Chondrocyte (in vitro differentiated cells): ENCODE results near the gene IL19. TPM values are rescaled to one million over a fixed set of nuclear protein-coding genes. Genes with fewer than 3 reads are reported as not detected.
"Not testable (repeated sequence)": the region's sequence is repeated elsewhere in the genome, so short reads cannot be mapped to it uniquely, and the experiment has no call there.

Source experiments
- DNase-seq: peaks from one replicate; pipeline ENCODE4 v3.0.0; 2021; ENCODE audit warnings: mixed read lengths, low spot score
- H3K27ac Mint-ChIP-seq: one replicate; pipeline ENCODE4 v1.8.0; 2021; ENCODE audit warnings: mild to moderate bottlenecking, moderate library complexity, mixed read lengths; ENCODE audit not compliant: unreplicated experiment
- H3K27me3 Mint-ChIP-seq: 2 replicates; pipeline ENCODE4 v1.8.0; 2021; ENCODE audit warnings: low read depth, mixed read lengths
- H3K36me3 Mint-ChIP-seq: 2 replicates; pipeline ENCODE4 v1.8.0; 2021; ENCODE audit warnings: low read depth, mixed read lengths
- H3K4me1 Mint-ChIP-seq: 2 replicates; pipeline ENCODE4 v1.8.0; 2021; ENCODE audit warnings: low read depth, mild to moderate bottlenecking, mixed read lengths
- H3K4me3 Mint-ChIP-seq: one replicate; pipeline ENCODE4 v1.8.0; 2021; ENCODE audit warnings: mild to moderate bottlenecking, moderate library complexity, mixed read lengths; ENCODE audit not compliant: unreplicated experiment
- H3K9me3 Mint-ChIP-seq: 2 replicates; pipeline ENCODE4 v1.8.0; 2021; ENCODE audit warnings: low read depth, mixed read lengths
- total RNA-seq: library from RNA; stranded (reverse); gene quantifications from 3 replicates; pipeline ENCODE4 v1.2.1, GENCODE V29; 2021
- TF ChIP-seq, protein P1 (sequence below): fragments of 200-600 bp; sonication (generic); IDR thresholded peaks from 2 replicates; pipeline ENCODE4 v1.5.0; 2021; ENCODE audit warnings: antibody characterized with exemption, mild to moderate bottlenecking, moderate library complexity

Gene IL19
- total RNA-seq, 1 donor from 2014 or later = not detected

DNA sequence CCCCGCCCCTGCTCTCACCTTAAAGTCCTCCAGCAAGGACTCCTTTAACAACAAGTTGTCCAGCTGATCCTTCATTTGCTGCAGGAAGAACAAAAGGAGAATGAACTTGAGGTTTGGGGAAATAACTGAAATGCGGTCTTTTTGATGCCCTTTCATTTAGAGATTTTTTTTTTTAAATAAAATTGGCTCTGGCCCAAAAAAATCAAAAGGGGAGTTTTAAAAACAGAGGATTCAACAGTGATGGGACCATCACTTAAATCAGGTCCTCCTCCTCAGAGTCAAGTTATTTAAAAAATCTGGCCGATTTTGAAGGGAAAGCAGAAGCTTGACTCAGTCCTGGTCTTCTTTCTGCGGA is 742 bp downstream of the IL19 start:
- peaks cover 33% of the 10 kb centered on the region for H3K27me3 Mint-ChIP-seq
- TF ChIP-seq, protein P1, sequence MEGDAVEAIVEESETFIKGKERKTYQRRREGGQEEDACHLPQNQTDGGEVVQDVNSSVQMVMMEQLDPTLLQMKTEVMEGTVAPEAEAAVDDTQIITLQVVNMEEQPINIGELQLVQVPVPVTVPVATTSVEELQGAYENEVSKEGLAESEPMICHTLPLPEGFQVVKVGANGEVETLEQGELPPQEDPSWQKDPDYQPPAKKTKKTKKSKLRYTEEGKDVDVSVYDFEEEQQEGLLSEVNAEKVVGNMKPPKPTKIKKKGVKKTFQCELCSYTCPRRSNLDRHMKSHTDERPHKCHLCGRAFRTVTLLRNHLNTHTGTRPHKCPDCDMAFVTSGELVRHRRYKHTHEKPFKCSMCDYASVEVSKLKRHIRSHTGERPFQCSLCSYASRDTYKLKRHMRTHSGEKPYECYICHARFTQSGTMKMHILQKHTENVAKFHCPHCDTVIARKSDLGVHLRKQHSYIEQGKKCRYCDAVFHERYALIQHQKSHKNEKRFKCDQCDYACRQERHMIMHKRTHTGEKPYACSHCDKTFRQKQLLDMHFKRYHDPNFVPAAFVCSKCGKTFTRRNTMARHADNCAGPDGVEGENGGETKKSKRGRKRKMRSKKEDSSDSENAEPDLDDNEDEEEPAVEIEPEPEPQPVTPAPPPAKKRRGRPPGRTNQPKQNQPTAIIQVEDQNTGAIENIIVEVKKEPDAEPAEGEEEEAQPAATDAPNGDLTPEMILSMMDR = no peak
- no peak for DNase-seq
- H3K4me1 Mint-ChIP-seq = peaks cover 4% of the 10 kb centered on the region
- H3K36me3 Mint-ChIP-seq = no peaks in the 10 kb centered on the region
- H3K9me3 Mint-ChIP-seq = no peaks in the 10 kb centered on the region
- H3K27ac Mint-ChIP-seq = no peak overlapping the region
- H3K4me3 Mint-ChIP-seq = no peak overlapping the region

- no peak within 1 kb of the TSS for H3K4me3 Mint-ChIP-seq
- no peak within 1 kb of the TSS for H3K27ac Mint-ChIP-seq
Measured at GRCh38 chr1:206772243-206772937, 1.8 kb downstream of the IL19 start, which contains the start of gene IL10. Gene IL10, minus strand, starts transcription at chr1:206772494. Its CDS starts 59 bp downstream, at chr1:206772435.

GRCh38 chr1:206774093-206774492 is 3.5 kb downstream of the IL19 start:
- Mint-ChIP-seq H3K4me1 (no peaks in the 10 kb centered on the region), H3K27me3 (peaks cover 33% of the 10 kb centered on the region), H3K36me3 (no peaks in the 10 kb centered on the region), H3K9me3 (no peaks in the 10 kb centered on the region), H3K27ac (no peak overlapping the region), H3K4me3 (no peak overlapping the region)
- TF ChIP-seq, protein P1 = no peak
- no peak for DNase-seq

More at GRCh38 chr1:206772243-206772937, 1.8 kb downstream of the IL19 start, which contains the start of gene IL10:
- no peaks in the 10 kb centered on the region for H3K36me3 Mint-ChIP-seq
- TF ChIP-seq, protein P1 = no peak
- DNase-seq = no peak
- no peaks in the 10 kb centered on the region for H3K4me1 Mint-ChIP-seq
- peaks cover 33% of the 10 kb centered on the region for H3K27me3 Mint-ChIP-seq
- H3K9me3 Mint-ChIP-seq = no peaks in the 10 kb centered on the region

GRCh38 chr1:206776229-206776628 is 5.7 kb downstream of the IL19 start:
- DNase-seq = no peak
- Mint-ChIP-seq H3K9me3 (no peaks in the 10 kb centered on the region), H3K36me3 (no peaks in the 10 kb centered on the region), H3K4me1 (no peaks in the 10 kb centered on the region), H3K27me3 (peaks cover 28% of the 10 kb centered on the region), H3K27ac (no peak overlapping the region), H3K4me3 (no peak overlapping the region)
- TF ChIP-seq, protein P1 = no peak

- H3K27ac Mint-ChIP-seq = no peak overlapping the region
- H3K4me1 Mint-ChIP-seq = no peaks in the 10 kb centered on the region
- H3K27me3 Mint-ChIP-seq = peaks cover 16% of the 10 kb centered on the region
- no peaks in the 10 kb centered on the region for H3K9me3 Mint-ChIP-seq
- no peaks in the 10 kb centered on the region for H3K36me3 Mint-ChIP-seq
- no peak overlapping the region for H3K4me3 Mint-ChIP-seq
- TF ChIP-seq, protein P1 = no peak
- no peak for DNase-seq
Measured at GRCh38 chr1:206778031-206778430, 7.5 kb downstream of the IL19 start.

GRCh38 chr1:206778911-206779310 is 8.3 kb downstream of the IL19 start:
- not testable (repeated sequence) for H3K27ac Mint-ChIP-seq, H3K9me3 Mint-ChIP-seq, H3K4me1 Mint-ChIP-seq, H3K36me3 Mint-ChIP-seq, H3K4me3 Mint-ChIP-seq, DNase-seq
- H3K27me3 Mint-ChIP-seq = peaks cover 14% of the 10 kb centered on the region
